KMS-11 (cell line): ENCODE measurements around the gene MDFI.

Experiments used
- H2AFZ ChIP-seq: fragments of 200-600 bp; sonication (generic); 2 replicates; pipeline ENCODE4 v1.6.1; 2016; ENCODE audit warnings: antibody characterized with exemption, mixed run types, low read depth
- H3K27ac ChIP-seq: fragments of 200-600 bp; sonication (generic); 2 replicates; pipeline ENCODE4 v1.6.1; 2016; ENCODE audit warnings: mild to moderate bottlenecking, mixed run types
- H3K27me3 ChIP-seq: fragments of 200-600 bp; sonication (generic); 2 replicates; pipeline ENCODE4 v1.6.1; 2017; ENCODE audit warnings: mild to moderate bottlenecking, low read depth, mixed run types, moderate library complexity; ENCODE audit not compliant: insufficient read depth
- H3K36me3 ChIP-seq: fragments of 200-600 bp; sonication (generic); 2 replicates; pipeline ENCODE4 v1.6.1; 2017; ENCODE audit warnings: mild to moderate bottlenecking, mixed run types; ENCODE audit not compliant: insufficient read depth
- H3K4me1 ChIP-seq: fragments of 200-600 bp; sonication (generic); 2 replicates; pipeline ENCODE4 v1.6.1; 2016; ENCODE audit warnings: mild to moderate bottlenecking, low read depth, mixed run types; ENCODE audit not compliant: poor library complexity, severe bottlenecking
- H3K4me2 ChIP-seq: fragments of 200-600 bp; sonication (generic); 2 replicates; pipeline ENCODE4 v1.7.0; 2016; ENCODE audit warnings: mild to moderate bottlenecking, mixed run types
- H3K4me3 ChIP-seq: fragments of 200-600 bp; sonication (generic); IDR thresholded peaks from 2 replicates; pipeline ENCODE4 v1.6.1; 2017; ENCODE audit warnings: low read depth, low read length, mixed read lengths; ENCODE audit not compliant: insufficient read depth
- H3K79me2 ChIP-seq: fragments of 200-600 bp; sonication (generic); 2 replicates; pipeline ENCODE4 v1.6.1; 2016; ENCODE audit warnings: low read depth, mixed run types; ENCODE audit not compliant: insufficient read depth
- H3K9ac ChIP-seq: fragments of 200-600 bp; sonication (generic); 2 replicates; pipeline ENCODE4 v1.6.1; 2016; ENCODE audit warnings: mild to moderate bottlenecking, mixed run types
- H4K20me1 ChIP-seq: fragments of 200-600 bp; sonication (generic); 2 replicates; pipeline ENCODE4 v1.6.1; 2016; ENCODE audit warnings: mild to moderate bottlenecking, mixed run types; ENCODE audit not compliant: insufficient read depth
- TF ChIP-seq, protein P1 (sequence below): fragments of 200-600 bp; sonication (generic); conservative IDR thresholded peaks from 2 replicates; pipeline ENCODE4 v1.6.1; 2017; ENCODE audit warnings: low read depth, mild to moderate bottlenecking, antibody characterized with exemption, low read length, moderate library complexity, mixed read lengths

The MDFI gene

DNA sequence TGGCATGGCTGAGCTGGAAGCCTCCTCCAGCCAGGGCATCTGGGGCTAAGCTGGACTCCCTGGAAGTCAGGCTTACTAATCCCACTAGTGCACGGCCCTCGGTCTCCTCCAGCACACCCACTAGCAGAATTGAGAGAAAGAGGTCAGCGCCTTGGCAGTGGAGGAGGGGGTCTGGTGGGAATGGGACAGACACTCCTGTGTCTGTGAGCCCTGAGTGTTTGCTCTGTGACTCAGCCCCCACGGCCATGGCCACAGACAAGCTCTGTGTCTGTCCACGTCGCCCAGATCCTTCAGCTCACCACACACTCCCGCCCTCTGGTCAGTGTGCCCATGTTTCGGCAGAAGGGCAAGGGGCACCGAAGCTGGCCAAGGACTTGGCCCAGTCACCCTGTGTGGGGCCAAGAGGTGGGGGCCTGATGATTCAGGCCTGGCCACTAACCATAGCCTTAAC, 8.8 kb downstream of the MDFI start:
- no peak overlapping the region for H3K4me3 ChIP-seq
- TF ChIP-seq, protein P1, sequence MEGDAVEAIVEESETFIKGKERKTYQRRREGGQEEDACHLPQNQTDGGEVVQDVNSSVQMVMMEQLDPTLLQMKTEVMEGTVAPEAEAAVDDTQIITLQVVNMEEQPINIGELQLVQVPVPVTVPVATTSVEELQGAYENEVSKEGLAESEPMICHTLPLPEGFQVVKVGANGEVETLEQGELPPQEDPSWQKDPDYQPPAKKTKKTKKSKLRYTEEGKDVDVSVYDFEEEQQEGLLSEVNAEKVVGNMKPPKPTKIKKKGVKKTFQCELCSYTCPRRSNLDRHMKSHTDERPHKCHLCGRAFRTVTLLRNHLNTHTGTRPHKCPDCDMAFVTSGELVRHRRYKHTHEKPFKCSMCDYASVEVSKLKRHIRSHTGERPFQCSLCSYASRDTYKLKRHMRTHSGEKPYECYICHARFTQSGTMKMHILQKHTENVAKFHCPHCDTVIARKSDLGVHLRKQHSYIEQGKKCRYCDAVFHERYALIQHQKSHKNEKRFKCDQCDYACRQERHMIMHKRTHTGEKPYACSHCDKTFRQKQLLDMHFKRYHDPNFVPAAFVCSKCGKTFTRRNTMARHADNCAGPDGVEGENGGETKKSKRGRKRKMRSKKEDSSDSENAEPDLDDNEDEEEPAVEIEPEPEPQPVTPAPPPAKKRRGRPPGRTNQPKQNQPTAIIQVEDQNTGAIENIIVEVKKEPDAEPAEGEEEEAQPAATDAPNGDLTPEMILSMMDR = no peak
- no peaks in the 10 kb centered on the region for H3K4me1 ChIP-seq
- no peak overlapping the region for H3K27ac ChIP-seq
- H3K79me2 ChIP-seq = no peaks in the 10 kb centered on the region
- no peak overlapping the region for H2AFZ ChIP-seq
- H4K20me1 ChIP-seq = no peaks in the 10 kb centered on the region
- no peaks in the 10 kb centered on the region for H3K36me3 ChIP-seq
- H3K27me3 ChIP-seq = peaks cover 46% of the 10 kb centered on the region; the same call in 1 of the 2 replicates
- no peak overlapping the region for H3K9ac ChIP-seq
- no peak overlapping the region for H3K4me2 ChIP-seq

DNA sequence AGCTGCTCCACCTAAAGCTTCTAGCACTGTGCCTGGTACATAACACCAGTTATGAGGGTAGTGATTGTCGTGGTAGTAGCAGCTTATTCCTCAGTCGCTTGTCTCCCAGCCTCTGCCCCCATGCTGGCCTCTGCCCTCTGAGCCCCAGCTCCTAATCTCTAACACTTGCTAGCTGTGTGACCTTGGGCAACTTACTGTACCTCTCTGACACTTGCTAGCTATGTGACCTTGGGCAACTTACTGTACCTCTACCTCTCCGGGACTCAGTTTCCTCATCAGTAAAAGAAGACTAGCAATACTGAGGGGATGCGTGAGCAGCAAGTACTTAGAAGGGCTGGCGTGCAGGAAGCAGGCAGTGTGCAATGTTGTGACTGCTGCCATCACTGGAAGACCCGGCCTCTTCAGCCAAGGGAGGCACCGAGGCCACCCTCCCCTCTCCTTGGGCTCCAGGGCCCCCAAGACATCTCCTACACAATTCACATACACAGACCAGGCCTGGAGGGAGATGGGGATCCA, 9.9 kb downstream of the MDFI start:
- H3K9ac ChIP-seq = no peak overlapping the region
- no peak overlapping the region for H3K4me3 ChIP-seq
- H3K4me1 ChIP-seq = no peaks in the 10 kb centered on the region
- no peaks in the 10 kb centered on the region for H3K36me3 ChIP-seq
- no peak overlapping the region for H3K4me2 ChIP-seq
- TF ChIP-seq, protein P1 = no peak
- no peak overlapping the region for H3K27ac ChIP-seq
- no peaks in the 10 kb centered on the region for H4K20me1 ChIP-seq
- H3K79me2 ChIP-seq = no peaks in the 10 kb centered on the region
- H2AFZ ChIP-seq = no peak overlapping the region
- peaks cover 47% of the 10 kb centered on the region; the same call in 1 of the 2 replicates for H3K27me3 ChIP-seq

DNA sequence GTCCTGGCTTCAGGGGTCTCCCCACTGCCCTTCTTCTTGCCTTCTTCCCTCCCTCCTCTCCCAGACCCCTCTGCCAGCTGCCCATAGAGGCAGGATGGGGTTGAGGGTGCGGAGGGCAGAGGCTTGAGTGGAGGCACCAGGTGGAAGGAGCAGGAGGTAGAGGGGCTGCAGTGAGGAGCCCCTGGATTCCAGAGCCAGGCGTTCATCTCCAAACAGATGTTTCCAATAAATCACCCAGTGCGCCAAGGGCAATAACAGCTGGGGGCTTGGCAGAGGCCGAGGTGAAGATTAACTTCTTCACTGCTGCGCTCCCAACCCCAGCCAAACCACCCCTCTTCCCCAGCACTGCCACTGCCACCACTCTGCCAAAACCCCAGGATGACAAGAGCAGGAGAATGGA, 10.7 kb downstream of the MDFI start:
- no peaks in the 10 kb centered on the region for H3K4me1 ChIP-seq
- H3K27me3 ChIP-seq = peaks cover 47% of the 10 kb centered on the region; the same call in 1 of the 2 replicates
- TF ChIP-seq, protein P1 = no peak
- no peak overlapping the region for H3K4me2 ChIP-seq
- no peaks in the 10 kb centered on the region for H3K79me2 ChIP-seq
- H3K27ac ChIP-seq = no peak overlapping the region
- H4K20me1 ChIP-seq = no peaks in the 10 kb centered on the region
- H3K36me3 ChIP-seq = no peaks in the 10 kb centered on the region
- H3K9ac ChIP-seq = no peak overlapping the region
- no peak overlapping the region for H3K4me3 ChIP-seq
- no peak overlapping the region for H2AFZ ChIP-seq

DNA sequence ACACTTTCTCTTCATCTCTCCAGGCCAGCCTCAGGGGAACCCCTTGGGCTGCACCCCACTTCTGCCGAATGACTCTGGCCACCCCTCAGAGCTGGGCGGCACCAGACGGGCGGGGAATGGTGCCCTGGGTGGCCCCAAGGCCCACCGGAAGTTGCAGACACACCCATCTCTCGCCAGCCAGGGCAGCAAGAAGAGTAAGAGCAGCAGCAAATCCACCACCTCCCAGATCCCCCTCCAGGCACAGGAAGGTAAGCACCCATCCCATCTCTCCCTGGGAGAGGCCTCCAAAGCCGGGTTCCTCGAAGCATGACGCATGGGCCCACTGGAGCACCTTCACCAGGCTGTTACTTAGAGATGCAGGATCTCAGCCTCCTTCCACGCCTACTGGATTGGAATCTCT, 11.3 kb downstream of the MDFI start:
- H3K79me2 ChIP-seq = no peaks in the 10 kb centered on the region
- no peak overlapping the region for H3K4me2 ChIP-seq
- TF ChIP-seq, protein P1 = no peak
- H3K27ac ChIP-seq = no peak overlapping the region
- H3K4me3 ChIP-seq = no peak overlapping the region
- H3K36me3 ChIP-seq = no peaks in the 10 kb centered on the region
- H3K9ac ChIP-seq = no peak overlapping the region
- H3K27me3 ChIP-seq = peaks cover 47% of the 10 kb centered on the region; the same call in 1 of the 2 replicates
- no peak overlapping the region for H2AFZ ChIP-seq
- no peaks in the 10 kb centered on the region for H3K4me1 ChIP-seq
- H4K20me1 ChIP-seq = no peaks in the 10 kb centered on the region
